MM.1S (cell line): Measurements from ENCODE around the gene PSMC5.

Experiments
- CTCF ChIP-seq: fragments of 300-600 bp; sonication (generic); IDR thresholded peaks from 2 replicates; pipeline ENCODE4 v1.5.1; 2016; ENCODE audit warnings: antibody characterized with exemption, low read length, mixed read lengths
- EZH2 ChIP-seq: fragments of 300-600 bp; sonication (generic); optimal IDR thresholded peaks from 2 replicates; pipeline ENCODE3; 2017; ENCODE audit warnings: low read depth, mild to moderate bottlenecking, antibody characterized with exemption, low read length, mixed read lengths
- EZH2phosphoT487 ChIP-seq: fragments of 300-600 bp; sonication (generic); IDR thresholded peaks from 2 replicates; pipeline ENCODE4 v1.6.1; 2018; ENCODE audit warnings: antibody characterized with exemption, low read length

GRCh38 chr17:63780928-63781327 lies 46.3 kb upstream of the PSMC5 start:
- no peak for TF ChIP-seq CTCF
- no peak for TF ChIP-seq EZH2
- TF ChIP-seq EZH2phosphoT487 = no peak
